Embryonic facial prominence (tissue), 1 donor: ENCODE results near the gene RPGRIP1L.

ENCODE experiments used
- DNase-seq: peaks from one replicate; pipeline ENCODE4 v3.0.0-alpha.2; 2016; ENCODE audit errors: extremely low spot score

RPGRIP1L gene

DNA sequence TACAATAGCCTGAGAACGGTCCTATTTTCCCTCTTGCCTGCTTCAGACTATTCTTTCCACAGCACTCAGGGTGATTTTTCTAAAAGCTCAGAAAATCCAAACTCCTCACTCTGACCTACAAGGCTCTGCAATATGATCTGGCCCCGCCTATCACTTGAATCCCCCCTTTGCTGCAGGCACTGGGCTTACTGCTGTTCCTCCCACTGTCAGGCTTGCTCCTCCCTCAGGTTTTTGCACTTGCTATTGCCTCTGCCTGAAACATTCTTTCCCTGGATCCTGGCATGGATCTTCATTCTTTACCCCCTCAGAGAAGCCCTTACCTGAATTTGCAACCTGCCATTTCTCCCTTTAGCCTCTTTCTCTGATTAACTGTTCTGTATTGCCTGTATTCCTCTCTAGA lies 52.3 kb downstream of the RPGRIP1L start:
- DNase-seq = no peak

DNA sequence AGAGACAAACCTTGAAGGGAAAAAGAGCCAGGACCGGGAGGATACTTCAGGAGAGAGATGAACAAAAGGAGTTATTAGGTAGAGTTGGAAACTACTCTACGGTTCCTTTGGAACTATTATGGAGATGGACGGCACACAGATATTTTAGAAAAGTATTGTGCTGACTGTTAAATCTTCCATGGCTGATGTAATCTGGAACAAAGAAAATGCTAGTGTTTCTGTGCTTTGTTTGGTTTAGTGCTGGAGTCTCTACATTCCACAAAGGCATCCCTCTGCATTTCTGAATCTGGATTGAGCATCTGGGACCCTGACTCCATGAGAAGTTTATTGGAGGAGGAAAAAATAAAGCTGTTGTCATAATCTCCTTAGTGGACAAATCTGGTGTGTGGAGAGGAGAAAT lies 57.2 kb downstream of the RPGRIP1L start:
- no peak for DNase-seq

DNA sequence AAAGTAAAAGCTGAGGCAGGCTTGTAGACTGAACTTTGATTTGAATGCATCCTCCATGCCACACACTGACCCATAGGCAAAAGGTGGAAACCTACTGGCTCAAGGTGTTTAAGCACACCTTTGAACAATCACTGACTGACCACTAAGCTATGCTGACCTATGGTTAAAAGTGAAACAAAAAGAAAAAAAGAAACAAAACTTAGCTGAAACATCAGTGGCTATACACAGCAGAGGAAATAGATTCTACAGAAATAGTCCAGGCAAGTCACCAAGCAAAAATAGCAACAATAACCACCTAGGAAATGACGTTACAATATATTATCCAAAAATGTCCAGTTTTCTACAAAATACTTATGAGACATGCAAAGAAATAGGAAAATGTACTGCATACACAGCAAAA lies 60.2 kb downstream of the RPGRIP1L start:
- no peak for DNase-seq

DNA sequence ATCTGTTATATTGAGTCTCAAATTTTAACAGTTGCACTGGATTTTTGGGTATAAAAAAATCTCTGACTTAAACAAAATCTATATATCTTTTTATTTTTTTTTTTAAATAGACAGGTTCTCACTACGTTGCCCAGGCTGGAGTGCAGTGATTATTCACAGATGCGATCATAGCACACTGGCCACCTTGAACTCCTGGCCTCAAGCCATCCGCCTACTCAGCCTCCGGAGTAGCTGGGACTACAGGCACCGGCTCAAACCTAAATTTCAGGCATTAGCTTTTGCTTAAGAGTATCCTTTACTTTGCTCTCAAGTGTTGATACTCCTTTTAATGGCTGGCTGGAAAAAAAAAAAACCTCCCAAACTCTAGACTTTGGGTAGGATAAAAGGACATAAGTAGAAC lies 61.6 kb downstream of the RPGRIP1L start:
- DNase-seq = no peak

- DNase-seq = no peak
These were observed 66.7 kb downstream of the RPGRIP1L start for GRCh38 chr16:53636978-53637377.

- no peak for DNase-seq
These were observed 71.1 kb downstream of the RPGRIP1L start for GRCh38 chr16:53632526-53632925.

DNA sequence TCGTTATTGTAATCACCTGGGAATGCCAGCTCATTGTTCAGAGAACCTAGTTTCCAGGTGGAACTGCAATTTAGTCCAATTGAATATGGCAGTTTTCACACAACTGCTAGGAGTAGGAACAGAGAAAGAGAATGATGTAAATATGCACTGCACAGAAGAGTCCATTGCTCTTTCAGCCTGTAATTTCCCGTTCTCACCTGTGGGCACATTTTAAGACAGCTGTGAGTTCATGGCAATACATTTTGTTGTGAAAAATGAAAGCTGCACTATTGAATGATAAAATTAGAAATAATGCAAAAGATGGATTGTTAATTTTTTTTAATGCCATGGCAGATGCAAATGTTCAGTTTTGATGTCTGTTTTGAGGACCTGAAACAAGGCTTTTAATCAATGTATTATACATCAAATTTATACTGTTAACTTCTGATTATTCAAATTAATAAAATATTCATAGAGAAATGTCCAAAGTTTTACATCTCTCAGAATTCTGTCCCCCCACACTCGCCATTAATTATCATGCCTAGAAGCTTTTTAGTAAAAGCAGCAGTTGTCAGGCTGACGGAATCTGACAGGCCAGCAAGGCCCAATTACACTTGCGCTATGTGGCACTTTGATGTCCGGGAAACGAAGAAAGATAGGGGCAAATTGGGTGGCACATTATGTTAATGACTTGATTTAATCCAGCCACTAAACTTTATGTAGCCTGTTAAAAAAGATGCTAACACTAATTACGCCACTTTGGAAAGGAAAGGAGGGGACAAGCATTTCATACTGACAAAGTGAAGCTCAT lies 72.2 kb downstream of the RPGRIP1L start:
- DNase-seq = no peak

DNA sequence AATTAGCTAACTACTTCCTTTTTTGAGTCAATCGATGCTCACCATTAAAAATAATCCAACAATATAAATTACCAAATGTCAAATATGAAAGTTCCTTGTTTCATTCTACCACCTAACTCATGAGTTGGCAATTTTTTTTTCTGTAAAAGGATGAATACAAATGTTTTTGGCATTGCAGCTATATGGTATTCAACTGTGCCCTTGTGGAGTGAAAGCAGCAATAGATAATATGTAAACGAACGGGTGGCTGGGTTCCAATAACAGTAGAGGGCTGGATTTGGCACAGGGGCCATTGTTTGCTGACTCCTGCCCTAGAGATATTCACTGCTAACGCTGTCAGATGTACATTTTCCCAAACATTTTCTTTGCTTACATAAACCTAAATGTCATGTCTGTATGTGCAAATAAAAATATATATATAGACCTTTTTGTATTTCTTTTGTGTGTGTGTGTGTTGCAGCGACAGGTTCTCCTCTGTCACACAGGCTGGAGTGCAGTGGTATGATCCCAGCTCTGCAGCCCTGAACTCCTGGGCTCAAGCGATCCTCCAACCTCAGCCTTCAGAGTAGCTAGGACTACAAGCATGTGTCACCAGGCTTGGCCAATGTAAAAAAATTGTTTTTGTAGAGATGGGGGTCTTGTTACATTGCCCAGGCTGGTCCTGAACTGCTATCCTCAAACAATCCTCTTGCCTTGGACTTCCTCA lies 73.9 kb downstream of the RPGRIP1L start:
- DNase-seq = no peak

DNA sequence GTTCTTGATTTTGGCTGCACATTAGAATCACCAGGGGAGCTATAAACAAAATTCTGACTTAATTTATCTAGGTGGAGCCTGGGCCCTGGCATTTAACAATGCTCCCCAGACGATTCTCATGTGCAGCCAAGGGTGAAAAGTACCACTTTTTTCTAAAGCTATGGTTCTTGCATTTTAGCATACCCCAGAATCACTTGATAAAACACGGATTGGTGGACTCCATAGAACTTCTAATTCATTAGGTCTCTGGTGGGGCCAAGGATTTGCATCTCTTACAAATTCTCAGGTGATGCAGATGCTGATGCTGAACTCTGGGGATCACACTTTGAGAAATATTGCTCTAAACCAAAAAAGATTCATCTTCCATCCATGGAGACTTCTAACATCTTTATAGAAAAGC lies 74.5 kb downstream of the RPGRIP1L start:
- DNase-seq = no peak

- no peak for DNase-seq
These were observed 76.8 kb downstream of the RPGRIP1L start for GRCh38 chr16:53626811-53627210.

DNA sequence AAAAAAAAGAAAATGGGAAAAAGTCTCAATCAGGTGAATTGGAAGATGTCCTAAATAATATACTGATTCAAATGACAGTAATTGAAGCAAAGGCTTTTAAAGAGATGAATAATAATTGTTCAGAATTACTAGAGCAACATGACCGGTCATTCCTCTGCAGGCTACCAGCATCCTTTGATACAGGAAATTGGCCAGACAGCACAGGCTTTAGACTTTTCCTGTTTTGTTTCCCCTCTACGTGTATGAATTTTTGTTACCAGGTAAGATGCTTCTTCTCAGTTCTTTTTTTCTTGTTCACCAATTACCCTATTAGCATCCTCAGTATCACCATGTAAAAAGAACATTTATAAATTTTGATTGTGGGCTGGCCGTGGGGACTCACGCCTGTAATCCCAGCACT lies 77.5 kb downstream of the RPGRIP1L start:
- DNase-seq = no peak

DNA sequence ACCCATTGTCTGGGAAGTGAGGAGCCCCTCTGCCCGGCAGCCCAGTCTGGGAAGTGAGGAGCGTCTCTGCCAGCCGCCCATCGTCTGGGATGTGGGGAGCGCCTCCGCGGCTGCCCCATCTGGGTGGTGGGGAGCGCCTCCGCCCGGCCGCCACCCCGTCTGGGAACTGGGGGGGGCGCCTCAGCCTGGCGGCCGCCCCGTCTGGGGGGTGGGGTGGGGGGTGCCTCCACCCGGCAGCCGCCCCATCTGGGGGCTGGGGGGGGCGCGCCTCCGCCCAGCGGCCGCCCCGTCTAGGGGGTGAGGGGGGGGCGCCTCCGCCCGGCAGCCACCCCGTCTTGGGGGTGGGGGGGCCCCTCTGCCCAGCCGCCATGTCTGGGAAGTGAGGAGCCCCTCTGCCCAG lies 78.4 kb downstream of the RPGRIP1L start:
- DNase-seq = no peak

DNA sequence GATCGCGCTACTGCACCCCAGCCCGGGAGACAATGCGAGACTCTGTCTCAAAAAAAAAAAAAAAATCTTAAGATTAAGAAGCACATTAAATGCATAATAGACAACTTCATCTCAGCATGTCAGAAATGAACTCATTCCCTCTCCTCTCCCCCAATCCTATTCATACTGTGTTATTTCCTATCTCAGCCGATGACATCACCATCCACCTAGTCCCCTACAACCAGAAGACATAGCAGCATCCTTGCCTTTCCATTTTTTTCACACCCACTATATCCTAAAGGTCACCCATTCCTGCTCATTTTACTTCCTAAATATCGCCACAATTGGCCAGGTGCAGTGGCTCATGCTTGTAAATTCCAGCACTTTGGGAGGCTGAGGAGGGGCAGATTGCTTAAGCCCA lies 81.3 kb downstream of the RPGRIP1L start:
- no peak for DNase-seq

DNA sequence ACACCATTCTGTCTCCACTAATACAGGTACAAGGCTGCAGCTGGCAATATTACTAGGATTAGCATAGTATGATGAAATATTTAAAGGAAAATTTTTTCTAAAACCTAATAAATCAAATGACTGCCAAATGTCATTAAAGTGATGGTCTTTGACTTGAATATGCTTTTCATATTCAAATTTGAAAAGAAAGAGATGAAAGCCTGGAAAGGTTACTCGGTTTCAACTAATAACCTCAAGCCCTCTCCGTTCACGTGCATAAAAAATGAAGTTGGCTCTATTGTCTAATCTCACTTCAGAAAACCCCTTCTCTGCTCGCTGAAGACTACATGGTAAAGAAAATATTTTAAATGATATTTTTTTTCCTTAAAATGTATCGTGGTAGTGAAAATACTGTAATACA lies 83.2 kb downstream of the RPGRIP1L start:
- no peak for DNase-seq

GRCh38 chr16:53619235-53619634 lies 84.4 kb downstream of the RPGRIP1L start:
- no peak for DNase-seq

- no peak for DNase-seq
These were observed 89.3 kb downstream of the RPGRIP1L start for GRCh38 chr16:53614346-53614745.

DNA sequence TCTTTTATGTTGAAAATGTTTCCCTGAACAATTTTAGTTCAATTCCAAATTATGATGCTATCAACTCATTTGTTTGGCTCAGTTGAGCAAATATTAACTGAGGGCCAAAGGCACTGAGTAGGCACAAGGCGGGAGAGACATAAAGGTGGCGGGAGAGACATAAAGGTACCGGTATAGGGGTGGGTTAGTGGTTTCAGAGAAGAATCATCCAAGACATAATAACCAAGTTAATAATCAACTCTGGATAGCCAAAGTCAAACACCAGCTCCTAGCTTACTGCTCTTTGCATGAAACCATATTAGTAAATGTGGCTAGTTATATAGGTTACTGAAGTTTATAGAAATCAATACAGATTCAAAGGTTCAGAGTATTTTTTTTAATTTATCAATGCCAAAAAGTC lies 91.7 kb downstream of the RPGRIP1L start:
- no peak for DNase-seq

GRCh38 chr16:53611179-53611696 lies 92.4 kb downstream of the RPGRIP1L start:
- DNase-seq = no peak

DNA sequence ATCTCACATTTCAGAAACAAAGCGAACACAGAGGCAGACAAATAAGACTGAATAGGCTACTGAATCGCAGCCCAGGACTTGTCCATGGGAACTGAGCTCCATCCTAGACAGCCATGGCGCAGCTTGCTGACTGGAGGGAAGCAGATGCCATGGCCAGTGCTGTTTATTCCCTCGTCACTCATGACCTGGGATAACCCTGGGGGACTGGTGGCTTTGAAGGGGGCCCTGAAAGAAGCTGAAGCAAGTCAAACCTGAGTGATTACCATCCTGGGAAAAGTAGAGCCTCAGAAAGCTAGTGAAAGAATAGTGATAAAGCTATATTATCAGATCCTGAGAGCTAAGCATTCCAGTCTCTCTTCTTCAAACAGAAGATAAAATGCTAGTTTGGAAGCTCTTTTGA lies 94.1 kb downstream of the RPGRIP1L start:
- no peak for DNase-seq

- DNase-seq = no peak
These were observed 95.6 kb downstream of the RPGRIP1L start for GRCh38 chr16:53608094-53608493.

DNA sequence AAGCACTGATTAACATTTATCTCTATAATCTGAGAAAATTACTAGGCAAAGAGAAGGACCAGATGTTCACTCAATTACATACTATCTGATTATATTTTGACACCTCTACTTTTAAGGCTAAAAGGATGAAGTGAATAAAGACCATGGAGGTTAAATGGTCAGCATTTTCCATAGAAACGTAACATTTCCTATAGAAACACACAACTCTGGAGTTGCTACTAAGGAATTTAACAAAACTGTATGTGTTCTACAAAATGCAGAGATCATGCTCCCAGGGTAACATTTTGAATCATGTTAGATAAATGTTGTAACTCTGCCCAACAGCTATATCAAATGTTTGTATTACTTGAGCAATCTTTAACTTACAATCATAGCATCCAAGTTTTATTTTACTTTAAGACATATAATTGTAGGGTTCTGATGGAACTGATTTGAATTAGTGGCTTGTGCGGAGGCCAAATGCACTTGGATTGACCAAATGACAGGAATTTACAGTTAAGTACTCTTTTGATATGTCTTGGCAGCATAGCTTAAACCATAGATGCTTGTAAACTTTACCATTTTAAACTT lies 97.7 kb downstream of the RPGRIP1L start:
- peak; percentile 67 for DNase-seq

GRCh38 chr16:53605356-53605755 lies 98.3 kb downstream of the RPGRIP1L start:
- no peak for DNase-seq

DNA sequence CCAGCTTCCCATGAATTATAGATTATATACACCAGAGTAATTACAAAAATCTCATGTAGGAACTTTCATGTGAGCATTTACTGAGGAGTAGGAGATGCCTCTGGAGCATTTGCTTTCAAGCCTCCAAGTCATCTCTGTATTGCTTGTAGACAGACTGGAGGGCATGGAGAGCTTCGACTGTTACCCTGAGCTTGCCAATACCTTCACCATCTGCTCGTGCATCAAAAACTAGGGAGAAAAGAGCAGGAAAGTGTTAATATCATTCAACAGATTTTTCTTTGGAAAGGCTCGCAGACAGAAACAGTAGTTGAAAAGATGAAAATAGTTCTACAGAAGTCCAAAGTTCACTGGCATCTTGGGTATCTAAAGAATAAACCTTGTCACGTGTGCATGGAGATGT lies 101.7 kb downstream of the RPGRIP1L start:
- DNase-seq = no peak
